A204.1 (cell line): ENCODE data around the gene TTC7B.

Source experiments
- FAIRE-seq: peaks from 2 replicates; lab custom pipeline; 2012; peaks lifted over from hg19 to GRCh38; lab: Jason Lieb, UNC

The TTC7B gene

DNA sequence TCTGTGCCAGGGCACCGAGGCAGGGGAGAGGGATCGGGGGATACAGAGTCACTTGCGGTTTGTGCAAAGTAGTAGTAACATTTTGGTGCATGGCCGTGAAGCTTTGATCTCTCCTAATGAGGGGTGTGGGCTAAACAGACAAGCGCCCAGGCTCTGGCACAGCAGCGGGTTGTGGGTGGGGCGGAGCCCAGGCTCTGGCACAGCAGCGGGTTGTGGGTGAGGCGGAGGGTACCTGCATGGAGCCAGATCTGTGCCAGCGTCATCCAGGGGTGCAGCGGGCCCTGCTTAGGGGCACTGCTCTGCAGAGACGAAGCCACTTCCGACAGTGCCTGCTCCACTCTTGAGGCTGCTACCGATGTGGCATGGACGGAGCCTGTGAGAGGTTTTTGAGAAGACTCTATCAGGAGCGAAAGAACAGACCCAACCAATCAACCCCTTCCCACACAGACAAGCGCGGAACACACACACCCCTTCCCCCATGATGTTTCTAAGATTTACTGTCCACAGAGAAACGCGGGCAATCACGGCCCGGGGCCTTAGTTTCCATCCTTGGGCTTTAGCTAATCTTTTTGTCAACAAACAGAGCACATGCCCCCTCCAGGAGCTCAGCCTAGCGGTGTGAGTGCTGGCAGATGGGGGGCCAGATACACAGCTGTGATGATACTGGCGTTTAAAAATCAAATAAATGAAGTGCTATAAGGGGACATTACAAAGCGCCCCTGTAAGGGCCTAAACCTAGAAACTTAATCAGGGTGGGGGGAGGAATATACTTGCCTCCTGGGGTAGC, 222.8 kb downstream of the TTC7B start:
- FAIRE-seq = no peak

DNA sequence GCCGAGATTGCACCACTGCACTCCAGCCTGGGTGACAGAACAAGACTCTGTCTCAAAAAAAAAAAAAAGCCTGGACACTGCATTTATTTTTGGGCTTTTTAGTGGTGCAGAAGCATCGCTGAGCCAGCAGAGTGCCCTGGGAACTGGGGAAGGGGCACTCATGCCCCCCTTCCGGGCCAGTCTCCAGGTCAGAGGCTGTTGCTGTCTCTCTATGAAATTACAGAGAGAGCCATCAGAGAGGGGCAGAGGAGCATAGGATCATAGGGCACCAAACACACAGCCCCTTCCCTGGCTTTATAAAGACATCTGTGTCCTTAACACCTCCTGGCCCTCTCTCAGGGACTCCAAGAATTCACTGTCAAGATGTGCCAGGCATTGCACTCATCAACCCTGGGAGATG, 223.6 kb downstream of the TTC7B start:
- no peak for FAIRE-seq

DNA sequence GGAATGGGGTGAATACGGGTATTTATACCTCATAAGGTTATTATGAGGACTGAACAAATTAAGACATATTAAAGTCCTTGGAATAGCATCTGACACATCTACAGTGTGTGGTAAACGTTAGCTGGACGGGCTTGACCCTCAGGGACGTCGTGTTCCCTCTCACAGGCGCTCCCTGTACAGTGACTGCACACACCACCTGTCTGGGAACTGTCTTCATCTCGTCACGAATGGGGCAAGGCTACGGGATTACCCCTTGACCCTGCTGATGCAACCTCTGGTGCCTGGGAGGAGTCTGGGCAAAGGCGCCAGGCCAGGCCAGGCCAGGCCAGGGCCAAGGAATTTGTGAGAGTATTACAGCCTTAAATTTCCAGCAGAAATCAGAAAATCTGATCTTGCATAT, 228.3 kb downstream of the TTC7B start:
- no peak for FAIRE-seq

DNA sequence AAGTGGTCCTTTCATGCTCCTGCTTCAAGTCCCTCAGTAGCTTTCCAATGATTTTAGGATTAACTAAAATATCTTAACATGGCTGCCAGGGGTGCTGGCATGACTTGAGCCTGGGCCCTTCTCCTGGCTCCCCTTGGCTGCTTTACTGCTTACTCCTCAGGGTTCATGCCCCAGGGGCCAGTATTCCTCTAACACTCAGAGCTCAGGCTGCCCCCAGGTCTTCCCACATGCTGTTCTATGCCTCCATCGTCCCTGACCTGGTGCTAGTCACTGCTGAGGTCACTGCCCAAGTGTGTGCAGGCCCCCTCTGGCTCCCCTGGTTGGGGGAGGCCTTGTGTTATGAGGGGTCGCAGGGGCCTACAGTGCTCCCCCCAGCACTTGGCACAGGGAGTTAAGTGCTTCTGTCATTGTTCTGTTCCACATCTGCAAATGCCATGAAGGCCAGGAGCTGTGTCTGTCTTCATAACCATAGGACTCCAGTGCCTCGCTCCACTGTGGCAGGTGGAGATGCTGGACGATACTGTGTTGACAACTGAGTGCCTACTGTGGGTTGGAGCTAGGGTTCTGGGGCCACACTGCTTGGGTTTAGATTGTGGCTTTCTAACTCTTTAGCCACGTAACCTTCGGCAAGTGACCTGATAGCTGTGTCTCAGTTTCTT, 228.8 kb downstream of the TTC7B start:
- FAIRE-seq = no peak

DNA sequence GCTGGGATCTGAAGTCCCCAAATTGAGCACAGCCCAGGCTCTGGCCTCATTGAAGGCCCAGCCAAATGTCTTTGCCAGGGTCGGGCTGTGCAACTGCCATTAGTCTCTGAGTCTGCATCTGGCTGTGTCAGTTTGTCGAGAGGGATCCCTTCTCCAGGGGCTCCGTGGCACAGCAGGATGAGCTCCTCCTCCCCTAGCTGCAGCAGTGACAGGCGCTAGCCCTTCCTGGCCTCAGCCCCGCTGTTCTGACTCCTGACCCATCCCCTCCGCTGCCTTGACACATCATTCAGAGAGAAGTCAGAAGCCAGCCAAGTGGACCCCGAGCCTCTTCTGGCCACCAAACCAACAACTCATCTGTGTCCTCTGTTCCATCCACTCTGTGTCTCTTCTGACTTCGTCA, 231.1 kb downstream of the TTC7B start:
- no peak for FAIRE-seq

DNA sequence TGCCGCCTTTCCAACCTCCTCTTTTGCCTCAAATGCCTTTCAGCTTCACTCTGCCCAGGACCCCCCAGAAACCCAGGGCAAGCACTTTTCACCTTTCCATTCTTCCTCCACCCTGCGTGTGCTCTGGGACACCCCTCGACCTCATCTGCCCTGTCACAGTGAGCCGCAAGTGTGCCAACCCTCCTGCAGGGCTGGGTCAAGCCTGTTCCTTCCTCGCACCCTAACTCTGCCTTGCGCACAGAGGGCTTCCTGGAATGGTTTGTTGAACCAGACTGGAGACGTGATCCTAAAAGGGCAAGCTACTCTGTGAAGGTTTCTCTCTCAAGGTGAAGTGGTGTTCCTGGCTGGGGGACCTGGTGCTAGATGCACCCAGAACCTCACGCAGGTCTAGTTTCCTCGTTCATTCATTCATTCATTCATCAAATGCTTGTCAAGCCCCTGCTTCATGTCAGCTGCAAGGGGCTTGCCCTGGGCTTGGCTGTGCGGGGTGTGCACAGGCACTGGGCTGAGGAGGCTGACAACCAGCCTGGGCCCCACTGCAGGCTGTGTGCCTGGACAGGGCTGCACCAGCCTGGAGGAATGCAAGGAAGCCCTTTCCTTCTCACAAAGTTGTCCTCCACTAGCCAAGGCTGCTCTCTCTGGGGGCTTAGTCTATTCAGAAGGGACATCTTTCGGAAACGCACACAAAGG, 232.2 kb downstream of the TTC7B start:
- FAIRE-seq = no peak

DNA sequence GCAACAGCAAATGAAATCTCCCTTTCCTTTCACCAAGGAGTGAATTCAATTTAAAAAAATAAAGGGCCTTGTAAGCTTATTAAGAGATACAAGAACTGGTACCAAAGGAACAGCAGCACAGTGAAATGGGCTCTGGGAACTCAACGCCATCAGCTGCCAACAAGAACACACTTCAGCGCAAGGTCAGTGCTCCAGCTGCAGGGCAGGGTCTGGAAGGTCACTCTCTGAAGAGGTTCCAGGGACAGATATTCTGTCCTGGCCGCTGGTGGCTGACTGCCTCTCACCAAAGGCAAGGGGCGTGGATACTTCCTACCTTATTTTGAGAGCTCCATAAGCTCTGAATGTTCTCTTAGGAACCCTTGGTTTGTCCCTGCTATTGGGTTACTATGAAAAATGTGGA, 232.8 kb downstream of the TTC7B start:
- no peak for FAIRE-seq

DNA sequence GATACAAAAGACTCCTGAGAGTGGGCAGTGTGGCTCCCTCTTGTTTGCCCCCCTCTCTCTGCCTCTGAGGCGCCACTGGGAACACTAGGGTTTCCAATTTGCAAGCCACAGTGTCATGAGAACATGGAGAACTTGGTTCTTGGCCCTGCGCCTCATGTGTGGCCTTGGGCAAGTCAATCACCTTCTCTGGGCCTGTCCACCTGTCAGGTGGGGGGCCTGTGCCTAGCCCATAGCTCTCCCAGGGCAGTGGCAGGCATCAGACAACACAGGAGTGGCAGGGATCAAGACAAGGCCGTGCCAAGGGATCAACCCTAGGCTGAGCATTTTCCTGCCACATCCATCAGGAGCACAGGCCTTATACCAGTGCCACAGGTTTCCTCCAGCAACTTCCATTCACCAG, 234.1 kb downstream of the TTC7B start:
- FAIRE-seq = no peak

DNA sequence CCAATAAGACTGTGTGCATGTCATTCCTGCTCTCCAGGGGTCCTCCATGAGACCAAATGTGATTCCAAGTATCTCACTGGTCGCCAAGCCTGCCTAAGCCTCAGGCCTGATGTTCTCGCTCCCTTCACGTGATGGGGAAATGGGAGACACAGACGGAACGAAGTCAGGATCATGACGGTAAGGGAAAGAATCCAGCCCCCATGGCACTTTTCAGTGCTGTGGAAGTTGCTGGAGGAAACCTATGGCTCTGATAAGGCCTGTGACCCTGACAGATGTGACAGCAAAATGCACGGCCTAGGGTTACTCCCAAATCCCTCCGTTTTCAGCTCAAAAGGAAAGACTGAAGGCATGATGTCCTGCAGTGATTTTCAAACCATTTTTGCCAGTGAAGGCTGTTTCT, 234.5 kb downstream of the TTC7B start:
- FAIRE-seq = no peak

DNA sequence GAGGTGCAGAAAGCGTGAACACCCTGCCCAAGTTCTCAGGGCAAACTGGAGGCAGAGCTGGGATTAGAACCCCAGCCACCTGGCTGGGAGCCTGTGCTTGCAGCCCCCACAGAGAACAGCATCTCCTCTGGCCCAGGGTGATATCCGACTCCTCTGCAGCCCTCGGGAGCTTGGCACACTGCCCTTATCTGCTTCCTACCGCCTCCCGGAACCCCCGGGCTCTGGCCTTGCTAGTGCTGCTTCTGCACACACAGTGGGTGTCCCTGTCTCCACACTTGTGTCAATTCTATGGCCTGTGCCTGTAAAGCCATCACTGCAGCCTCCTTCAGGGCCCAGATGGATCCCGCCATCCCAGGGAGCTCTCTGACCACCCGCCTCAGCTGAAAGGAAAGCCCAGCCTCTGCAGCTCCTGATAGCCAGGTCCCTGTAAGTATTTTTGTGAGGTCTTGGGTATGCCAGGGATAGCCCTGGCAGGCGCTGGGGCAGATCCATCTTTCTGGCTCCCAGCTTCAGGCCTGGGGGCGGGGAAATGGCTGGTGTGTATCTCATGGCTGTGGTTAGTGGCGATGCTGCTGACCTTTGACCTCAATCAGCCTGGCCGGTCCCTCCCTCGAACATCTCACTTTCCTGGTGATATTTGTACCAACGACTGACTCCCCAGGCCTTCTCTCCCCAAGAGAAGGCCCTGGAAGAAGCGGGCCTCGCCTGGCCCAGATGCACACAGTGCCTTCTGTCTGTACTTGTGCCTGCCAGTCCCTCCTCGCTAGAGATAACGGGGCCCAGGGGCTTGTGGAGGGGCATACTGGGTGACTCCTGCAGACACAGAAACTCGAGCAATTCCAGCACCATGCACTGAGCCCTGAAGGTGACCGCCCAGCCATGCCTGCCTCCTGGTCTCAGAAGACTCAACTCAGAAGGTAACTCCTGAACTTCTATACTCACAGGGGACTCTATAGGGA, 235.6 kb downstream of the TTC7B start:
- FAIRE-seq = no peak

DNA sequence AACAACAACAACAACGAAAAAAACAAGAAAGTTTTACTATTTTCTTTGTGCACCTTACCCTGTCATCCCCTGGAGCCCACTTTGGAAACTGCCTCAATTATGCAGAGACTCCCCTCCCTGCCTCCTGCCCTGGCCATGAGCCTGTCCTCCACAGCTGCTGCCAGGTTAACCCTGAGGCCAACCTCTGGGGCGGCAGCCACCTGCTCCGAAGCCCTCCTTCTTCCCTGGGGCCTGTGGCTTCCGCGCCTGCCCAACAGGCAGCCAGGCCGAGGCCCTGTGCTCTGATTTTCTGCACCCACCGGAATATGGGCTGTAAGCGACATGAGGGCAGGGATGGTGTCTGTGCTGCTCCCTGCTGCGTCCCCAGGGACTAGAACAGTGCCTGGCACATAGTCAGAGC, 236.4 kb downstream of the TTC7B start:
- FAIRE-seq = no peak

DNA sequence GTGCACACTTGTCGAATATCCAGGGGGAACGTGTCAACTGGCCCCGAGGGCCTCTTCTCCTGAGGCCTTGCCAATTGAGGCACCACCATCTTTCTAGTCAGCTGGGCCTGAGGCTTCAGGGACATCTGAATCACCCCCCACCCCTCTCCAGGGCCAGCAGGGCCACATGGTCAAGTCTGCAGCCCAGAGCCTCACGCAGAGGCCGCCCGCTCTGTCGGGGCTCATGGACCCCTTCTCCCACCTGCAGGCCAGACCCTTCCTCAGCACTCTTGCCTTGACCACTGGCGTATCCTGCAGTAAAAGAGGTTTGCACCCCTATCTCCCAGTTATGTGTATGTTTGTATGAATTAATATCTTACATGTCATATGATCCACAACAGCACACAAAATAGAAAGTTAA, 237.1 kb downstream of the TTC7B start:
- FAIRE-seq = no peak

DNA sequence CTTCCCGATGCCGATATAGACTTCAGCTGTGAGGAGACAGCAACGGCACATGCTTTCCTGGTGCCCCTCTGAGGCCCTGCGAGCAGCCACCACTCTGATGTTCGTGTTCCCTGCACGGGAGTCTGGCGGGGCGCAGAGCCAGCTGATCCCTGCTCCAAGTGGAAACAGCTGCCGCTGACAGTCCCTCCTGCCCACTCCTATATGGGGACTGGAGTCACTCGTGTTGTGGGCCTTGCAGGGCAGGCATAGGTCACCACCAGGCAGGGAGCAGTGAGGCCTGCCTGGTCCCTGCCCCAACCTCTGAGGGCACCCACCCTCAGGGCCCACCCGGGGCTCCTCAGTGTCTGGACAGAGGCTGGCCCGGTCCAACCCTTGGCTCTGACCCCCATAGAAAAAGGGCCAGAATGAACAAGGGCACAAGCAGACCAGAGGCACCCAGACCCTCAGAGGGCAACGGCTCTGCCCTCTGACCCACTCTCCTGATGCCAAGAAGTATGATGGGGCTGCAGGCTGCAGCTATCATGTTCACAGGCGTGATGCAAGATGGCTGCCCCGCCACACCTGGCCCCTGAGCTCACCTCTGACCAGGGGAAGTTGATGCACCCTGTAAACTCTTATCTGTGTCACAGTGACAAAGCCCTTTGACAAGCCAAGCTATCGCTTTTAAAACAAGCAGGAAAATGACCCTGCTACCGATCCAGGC, 237.8 kb downstream of the TTC7B start:
- FAIRE-seq = no peak

DNA sequence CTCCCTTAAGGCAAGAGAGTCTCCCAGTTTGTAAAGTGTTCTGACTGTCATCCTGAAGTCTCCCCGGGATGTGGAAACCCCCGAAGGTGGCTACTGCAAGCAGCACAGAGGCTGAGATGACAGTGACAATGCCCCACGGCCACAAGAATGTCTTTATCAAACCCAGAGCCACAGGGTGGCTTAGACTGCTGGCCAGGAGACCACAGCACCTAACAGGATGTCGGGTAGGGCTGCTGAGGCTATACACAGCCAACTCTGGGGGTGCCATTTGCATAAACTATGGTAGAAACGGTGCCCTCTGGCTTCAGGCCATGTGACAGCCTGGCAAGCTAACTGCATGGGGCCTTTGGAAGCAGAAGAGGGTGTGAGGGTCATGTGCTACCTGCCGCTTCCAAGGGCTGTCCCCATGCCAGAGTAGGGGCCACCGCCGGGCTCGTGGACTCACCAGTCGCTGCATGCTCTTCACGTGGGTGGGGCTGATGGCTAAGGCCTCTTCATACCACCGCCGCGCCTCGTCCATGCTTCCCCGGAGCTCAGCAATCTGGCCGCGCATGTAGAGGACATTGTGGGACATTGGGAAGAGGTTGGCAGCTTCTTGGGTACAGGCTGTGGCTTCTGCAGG, 238.5 kb downstream of the TTC7B start:
- FAIRE-seq = no peak

DNA sequence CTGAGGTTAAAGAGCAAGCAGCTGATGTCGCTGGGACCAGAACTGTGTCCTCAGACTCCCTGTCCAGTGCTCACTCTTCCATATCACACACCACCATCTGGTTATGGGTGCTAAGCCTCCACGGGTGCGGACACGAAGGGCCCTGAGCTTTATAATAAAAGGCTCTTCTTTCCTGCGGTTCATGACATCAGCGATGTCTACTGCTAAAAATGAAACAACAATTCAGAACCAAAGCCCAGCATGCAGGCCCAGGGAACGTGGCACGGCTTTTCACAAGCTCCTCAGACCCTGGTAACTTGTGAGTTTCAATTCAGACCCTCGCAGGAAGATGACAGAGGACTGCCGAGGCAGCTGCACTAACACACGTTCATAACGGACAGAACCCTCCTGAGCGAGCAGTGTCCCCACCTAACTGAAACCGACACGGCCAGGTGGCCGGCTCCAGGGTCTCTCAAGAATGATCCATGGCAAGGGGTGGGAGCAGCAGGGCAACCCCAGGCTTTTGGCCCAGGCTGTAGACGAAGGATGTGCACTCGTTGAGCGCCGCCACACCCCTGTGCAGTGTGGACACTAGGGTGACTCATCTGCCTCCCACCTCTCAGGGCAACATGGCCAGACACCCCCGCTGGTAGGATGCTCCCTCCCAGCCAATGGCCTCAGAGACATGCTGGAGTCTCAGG, 239.1 kb downstream of the TTC7B start:
- no peak for FAIRE-seq

DNA sequence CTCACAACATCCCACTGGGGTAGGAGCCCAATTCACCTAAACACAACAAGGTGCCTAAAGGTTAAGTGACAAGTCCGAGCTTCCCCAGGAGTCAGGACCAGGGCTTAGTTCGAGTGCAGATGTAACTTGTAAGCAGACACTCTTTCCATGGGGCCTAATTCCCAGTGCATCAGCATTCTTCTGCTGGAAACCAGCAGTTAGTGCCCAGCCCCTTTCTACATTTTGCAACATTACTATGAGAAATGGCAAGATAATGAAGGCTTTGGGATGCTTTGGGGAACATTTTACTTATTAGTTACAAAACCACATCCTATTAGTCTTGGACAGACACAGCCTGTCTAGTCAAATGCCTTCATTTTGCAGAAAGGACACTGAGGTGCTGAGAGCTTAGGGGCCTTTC, 239.6 kb downstream of the TTC7B start:
- FAIRE-seq = no peak

DNA sequence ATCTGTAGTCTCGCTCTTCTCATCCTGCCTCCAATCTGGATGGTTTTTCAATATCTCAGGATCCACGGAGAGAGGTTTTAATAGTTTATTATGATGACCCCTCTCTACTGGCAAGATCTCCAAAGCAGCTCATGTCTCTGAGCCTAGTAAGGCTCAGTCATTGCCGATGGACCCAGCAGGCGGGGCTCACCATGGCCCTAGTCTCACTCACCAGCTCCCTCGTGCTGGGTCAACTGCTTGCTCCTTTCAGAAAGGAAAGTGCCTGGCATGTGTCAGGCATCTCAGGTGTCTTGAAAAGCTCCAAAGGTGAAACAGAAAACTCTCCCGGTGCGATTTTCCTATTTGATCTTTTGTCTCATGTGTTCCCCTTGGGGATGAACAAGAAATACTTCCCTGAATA, 240.4 kb downstream of the TTC7B start:
- FAIRE-seq = no peak

DNA sequence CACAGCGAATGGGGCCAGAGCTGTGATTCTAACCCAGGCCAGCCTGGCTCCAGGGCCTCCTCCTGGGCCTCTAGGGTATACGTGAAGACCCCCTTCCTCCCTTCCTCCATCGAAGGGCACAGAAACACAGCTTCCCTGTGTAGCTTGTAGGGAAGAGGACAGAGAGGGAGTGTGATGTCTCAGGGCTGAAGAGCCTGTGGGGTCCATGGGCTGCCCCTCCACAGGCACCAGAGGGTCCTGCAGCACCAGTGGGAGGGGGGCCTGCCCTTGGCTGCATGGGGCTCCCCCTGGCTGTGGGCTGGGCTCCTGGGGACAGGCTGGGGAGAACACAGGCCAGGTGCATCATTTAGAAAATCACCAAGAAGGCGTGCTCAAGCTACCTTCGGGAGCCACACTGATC, 240.9 kb downstream of the TTC7B start:
- no peak for FAIRE-seq

DNA sequence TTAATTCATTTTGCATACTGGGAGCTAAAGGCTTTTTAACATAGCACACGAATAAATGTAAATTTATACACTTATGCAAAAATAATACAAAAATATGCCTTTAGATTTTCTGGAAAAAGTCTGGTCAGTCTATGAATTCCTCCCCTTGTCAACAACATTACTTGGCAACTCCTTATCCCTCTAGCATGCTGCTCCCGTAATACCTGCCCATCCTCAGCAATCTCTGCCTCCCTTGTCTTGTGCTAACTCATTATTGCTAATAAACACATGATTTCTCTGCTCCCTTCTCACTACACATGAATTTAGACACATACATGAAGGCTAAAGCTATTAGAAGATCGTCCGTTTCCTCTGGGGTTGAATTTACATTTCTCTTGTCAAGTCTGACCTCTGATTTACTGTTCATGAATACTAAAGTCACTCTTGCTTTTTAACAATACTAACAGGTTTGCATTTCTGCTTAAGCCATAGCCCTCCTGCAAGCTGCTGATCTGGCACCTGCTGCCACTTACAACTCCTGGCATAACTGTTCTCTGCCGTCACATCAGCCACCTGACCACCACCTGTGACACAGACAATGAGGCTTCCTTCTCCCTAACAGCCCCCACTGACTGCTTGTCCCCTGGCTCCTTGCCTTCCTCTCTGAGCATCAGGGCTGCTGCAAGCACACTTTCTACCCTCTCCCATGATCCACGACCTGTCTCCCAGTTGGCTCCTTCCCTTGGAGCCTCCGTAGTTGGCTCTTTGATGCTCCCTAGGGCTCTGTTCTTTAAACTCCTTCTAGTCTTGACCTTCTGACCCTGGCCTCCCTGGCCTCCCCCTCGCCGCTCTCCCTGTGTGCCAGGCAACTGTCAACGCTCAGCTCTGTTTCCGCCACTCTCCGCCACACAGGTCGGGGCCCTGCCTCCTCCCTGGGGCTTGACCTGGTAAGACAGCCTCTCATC, 241.8 kb downstream of the TTC7B start:
- no peak for FAIRE-seq
